B cell (primary cell): ENCODE data around the gene GSKIP. TPM values are rescaled to one million over a fixed set of nuclear protein-coding genes. Genes with fewer than 3 reads are reported as not detected.

Experiments
- ATAC-seq: fragments of 200-7000 bp; cut with Tn5 transposase; one replicate; pipeline ENCODE4 v1.10.0; 2021; ENCODE audit warnings: low read depth, mild to moderate bottlenecking, moderate number of reproducible peaks, moderate library complexity
- CTCF ChIA-PET: fragments of 350-600 bp; sonication (Branson Sonifier 250); formaldehyde crosslinking; loops from one replicate; lab custom pipeline; 2021; ENCODE audit warnings: antibody characterized with exemption, inconsistent platforms; lab: Charles Lee
- POLR2A ChIA-PET: fragments of 350-600 bp; sonication (Branson Sonifier 250); formaldehyde crosslinking; loops from one replicate; lab custom pipeline; 2021; ENCODE audit warnings: antibody characterized with exemption; lab: Charles Lee
- DNase-seq: peaks from one replicate; pipeline ENCODE4 v3.0.0; 2013
- H2AFZ ChIP-seq: 2 replicates; pipeline ENCODE4 v1.6.1; 2012; ENCODE audit warnings: mild to moderate bottlenecking, low read depth, low read length; ENCODE audit not compliant: insufficient read depth, poor library complexity, severe bottlenecking
- H3K27ac ChIP-seq, 2 donors: 1 replicate in 1 of 2; 2 replicates in 1 of 2; pipeline ENCODE4 v1.5.1; 2012 to 2013; ENCODE audit warnings: low read length in 2 of 2, mild to moderate bottlenecking in 2 of 2, moderate library complexity in 1 of 2
- H3K27me3 ChIP-seq, 4 experiments: fragments of 200-600 bp in 1 of 4; sonication (generic) in 1 of 4; replicated peaks in 1 of 4; 1 replicate in 2 of 4; 2 replicates in 2 of 4; pipeline versions ENCODE4 v1.6.1 to v1.7.0; 2013 to 2016; ENCODE audit warnings: low read length in 3 of 4, mild to moderate bottlenecking in 2 of 4, mixed read lengths in 1 of 4, moderate library complexity in 1 of 4; ENCODE audit not compliant: insufficient read depth in 4 of 4, control insufficient read depth in 3 of 4; ENCODE audit errors: control extremely low read depth in 1 of 4
- H3K36me3 ChIP-seq, 2 experiments: replicated peaks in 1 of 2; 1 replicate in 1 of 2; 2 replicates in 1 of 2; pipeline versions ENCODE4 v1.6.1 to v1.7.1; 2013; ENCODE audit warnings: low read length in 1 of 2; ENCODE audit not compliant: insufficient read depth in 2 of 2, control insufficient read depth in 1 of 2; ENCODE audit errors: control extremely low read depth in 1 of 2, extremely low read depth in 1 of 2
- H3K4me1 ChIP-seq, 2 donors: fragments of 200-600 bp in 1 of 2; sonication (generic) in 1 of 2; 1 replicate in 1 of 2; 2 replicates in 1 of 2; pipeline versions ENCODE4 v1.5.1 to v1.6.1; 2013 to 2017; ENCODE audit warnings: low read length in 2 of 2; ENCODE audit not compliant: control insufficient read depth in 2 of 2, insufficient read depth in 2 of 2
- H3K4me2 ChIP-seq: replicated peaks from 2 replicates; pipeline ENCODE3; 2012; ENCODE audit warnings: mild to moderate bottlenecking, low read depth, low read length; ENCODE audit not compliant: poor library complexity, severe bottlenecking
- H3K4me3 ChIP-seq, 5 experiments: fragments of 200-600 bp in 1 of 5; sonication (generic) in 1 of 5; 1 replicate in 3 of 5; 2 replicates in 2 of 5; pipeline versions ENCODE4 v1.5.1 to v1.7.0; 2011 to 2016; ENCODE audit warnings: low read length in 4 of 5, mild to moderate bottlenecking in 4 of 5, low read depth in 2 of 5, control low read depth in 1 of 5, moderate library complexity in 1 of 5; ENCODE audit not compliant: insufficient read depth in 1 of 5; ENCODE audit errors: control extremely low read depth in 1 of 5, extremely low read depth in 1 of 5
- H3K79me2 ChIP-seq: fragments of 200-600 bp; sonication (generic); one replicate; pipeline ENCODE4 v1.6.0; 2016; ENCODE audit warnings: low read length; ENCODE audit not compliant: control insufficient read depth, insufficient read depth
- H3K9ac ChIP-seq: fragments of 200-600 bp; sonication (generic); 2 replicates; pipeline ENCODE4 v1.6.1; 2017; ENCODE audit warnings: mild to moderate bottlenecking, low read length, moderate library complexity
- H3K9me3 ChIP-seq, 3 donors: one replicate each; pipeline versions ENCODE4 v1.6.1 to v1.7.1; 2013; ENCODE audit warnings: low read length in 2 of 3; ENCODE audit not compliant: control insufficient read depth in 2 of 3, insufficient read depth in 1 of 3; ENCODE audit errors: control extremely low read depth in 1 of 3
- H4K20me1 ChIP-seq: 2 replicates; pipeline ENCODE4 v1.6.0; 2012; ENCODE audit warnings: mild to moderate bottlenecking, low read length; ENCODE audit not compliant: insufficient read depth, control insufficient read depth, poor library complexity, severe bottlenecking
- H3K27ac Mint-ChIP-seq: one replicate; pipeline ENCODE4 v1.8.0; 2021; ENCODE audit warnings: mixed read lengths
- H3K27me3 Mint-ChIP-seq: one replicate; pipeline ENCODE4 v1.8.0; 2021; ENCODE audit warnings: mixed read lengths
- H3K4me1 Mint-ChIP-seq: one replicate; pipeline ENCODE4 v1.8.0; 2021; ENCODE audit warnings: mixed read lengths
- H3K4me3 Mint-ChIP-seq: one replicate; pipeline ENCODE4 v1.8.0; 2021; ENCODE audit warnings: mixed read lengths
- H3K9me3 Mint-ChIP-seq: one replicate; pipeline ENCODE4 v1.8.0; 2022; ENCODE audit warnings: mixed read lengths; ENCODE audit not compliant: insufficient read depth
- EZH2 ChIP-seq: IDR thresholded peaks from 2 replicates; pipeline ENCODE4 v1.6.1; 2012; ENCODE audit warnings: borderline replicate concordance, low read depth, mild to moderate bottlenecking, moderate library complexity, low read length; ENCODE audit not compliant: insufficient read depth, poor library complexity, severe bottlenecking
- WGBS: methylation state at CpG from one replicate; pipeline ENCODE4 v1.1.5; 2013; ENCODE audit warnings: missing lambda C conversion rate; ENCODE audit not compliant: insufficient coverage; 5-methylcytosine and 5-hydroxymethylcytosine counted together
- intact Hi-C: fragments of 100-400 bp; cut with micrococcal nuclease; formaldehyde crosslinking; loops from one replicate; pipeline ENCODE4 v1.10.0; 2022
- polyA plus RNA-seq: library from polyadenylated mRNA; depleted of rRNA; stranded (reverse); fragments of >200 nt; gene quantifications from 2 replicates; pipeline ENCODE4 v1.2.3, GENCODE V29; 2012
- total RNA-seq, 2 donors: library from RNA; stranded (reverse); fragments of 120-200 nt in 1 of 2; gene quantifications; 1 replicate in 1 of 2; 2 replicates in 1 of 2; pipeline versions ENCODE4 v1.2.3 to v1.2.4, GENCODE V29; 2013 to 2022
- TF ChIP-seq, protein P1 (sequence below): fragments of 200-600 bp; IDR thresholded peaks from one replicate; pipeline ENCODE4 v1.8.0; 2022; ENCODE audit warnings: antibody characterized with exemption, mild to moderate bottlenecking

Gene GSKIP
- total and polyA plus RNA-seq, 2 donors (not counting 1 experiment from before 2014, with no cell fraction given): 5.7 to 15.8 TPM

DNA sequence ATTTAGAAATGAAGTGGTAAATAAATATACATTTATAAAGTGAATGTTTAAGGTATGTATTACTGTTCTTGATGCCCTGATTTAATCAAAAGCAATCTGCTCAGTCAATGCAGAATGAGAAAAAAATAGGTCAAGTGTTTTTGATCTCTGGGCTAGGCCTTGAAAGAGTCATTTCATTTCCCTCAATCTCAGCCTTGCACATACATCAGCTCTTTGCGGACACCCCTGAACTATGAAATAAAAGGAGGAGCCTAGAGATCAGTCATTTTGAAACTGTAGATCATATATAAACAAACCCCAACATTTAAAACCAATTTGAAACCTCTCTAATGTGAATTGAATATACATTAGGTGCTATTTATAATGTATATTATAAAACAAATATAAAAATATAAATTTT is 42.7 kb upstream of the GSKIP start:
- Histone ChIP-seq H3K27me3 (no peaks in the 10 kb centered on the region), H3K9ac (no peak overlapping the region), H3K36me3 (peaks cover 8 to 36% of the 10 kb centered on the region in 2 experiments), H3K4me3 (no peak overlapping the region), H4K20me1 (no peaks in the 10 kb centered on the region), H3K4me1 (no peaks in the 10 kb centered on the region), H2AFZ (no peak overlapping the region), H3K9me3 (no peaks in the 10 kb centered on the region), H3K4me2 (no peak overlapping the region), H3K27ac (no peak overlapping the region), H3K79me2 (no peaks in the 10 kb centered on the region)
- WGBS: no CpG with 5 or more reads among the region's 1 CpG
- ATAC-seq: no peak
- intact Hi-C loops: no loop called here
- Mint-ChIP-seq H3K4me3 (no peak overlapping the region), H3K27ac (no peak overlapping the region), H3K9me3 (no peaks in the 10 kb centered on the region), H3K4me1 (no peaks in the 10 kb centered on the region), H3K27me3 (no peaks in the 10 kb centered on the region)
- ChIA-PET CTCF (no interaction called here), POLR2A (no interaction called here)
- no peak for DNase-seq
- TF ChIP-seq, protein P1, sequence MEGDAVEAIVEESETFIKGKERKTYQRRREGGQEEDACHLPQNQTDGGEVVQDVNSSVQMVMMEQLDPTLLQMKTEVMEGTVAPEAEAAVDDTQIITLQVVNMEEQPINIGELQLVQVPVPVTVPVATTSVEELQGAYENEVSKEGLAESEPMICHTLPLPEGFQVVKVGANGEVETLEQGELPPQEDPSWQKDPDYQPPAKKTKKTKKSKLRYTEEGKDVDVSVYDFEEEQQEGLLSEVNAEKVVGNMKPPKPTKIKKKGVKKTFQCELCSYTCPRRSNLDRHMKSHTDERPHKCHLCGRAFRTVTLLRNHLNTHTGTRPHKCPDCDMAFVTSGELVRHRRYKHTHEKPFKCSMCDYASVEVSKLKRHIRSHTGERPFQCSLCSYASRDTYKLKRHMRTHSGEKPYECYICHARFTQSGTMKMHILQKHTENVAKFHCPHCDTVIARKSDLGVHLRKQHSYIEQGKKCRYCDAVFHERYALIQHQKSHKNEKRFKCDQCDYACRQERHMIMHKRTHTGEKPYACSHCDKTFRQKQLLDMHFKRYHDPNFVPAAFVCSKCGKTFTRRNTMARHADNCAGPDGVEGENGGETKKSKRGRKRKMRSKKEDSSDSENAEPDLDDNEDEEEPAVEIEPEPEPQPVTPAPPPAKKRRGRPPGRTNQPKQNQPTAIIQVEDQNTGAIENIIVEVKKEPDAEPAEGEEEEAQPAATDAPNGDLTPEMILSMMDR: no peak
- no peak for TF ChIP-seq EZH2

DNA sequence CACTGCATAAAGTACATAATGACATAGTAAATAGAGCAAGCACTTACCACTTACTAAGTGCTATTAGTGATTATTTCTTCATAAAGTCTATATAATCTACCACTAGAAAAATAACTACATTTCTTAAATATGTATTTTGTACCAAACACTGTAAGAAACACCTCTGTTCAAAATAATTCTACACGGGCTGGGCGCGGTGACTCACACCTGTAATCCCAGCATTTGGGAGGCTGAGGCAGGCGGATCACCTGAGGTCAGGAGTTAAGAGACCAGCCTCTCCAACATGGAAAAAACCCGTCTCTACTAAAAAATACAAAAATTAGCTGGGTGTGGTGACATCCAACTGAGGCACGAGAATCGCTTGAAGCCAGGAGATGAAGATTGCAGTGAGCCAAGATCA is 39.1 kb upstream of the GSKIP start:
- no peak overlapping the region for H3K27ac ChIP-seq
- no peaks in the 10 kb centered on the region for H3K4me1 Mint-ChIP-seq
- no peak overlapping the region for H3K4me2 ChIP-seq
- CTCF ChIA-PET: no interaction called here
- DNase-seq (no peak), ATAC-seq (no peak)
- H3K27ac Mint-ChIP-seq: no peak overlapping the region
- intact Hi-C loops: no loop called here
- no peak overlapping the region for H3K4me3 ChIP-seq
- H3K9me3 Mint-ChIP-seq: no peaks in the 10 kb centered on the region
- H3K9ac ChIP-seq: no peak overlapping the region
- no peaks in the 10 kb centered on the region for H3K27me3 Mint-ChIP-seq
- WGBS: 100% methylated on average over 7 of the region's 7 CpGs
- H4K20me1 ChIP-seq: no peaks in the 10 kb centered on the region
- H3K27me3 ChIP-seq: no peaks in the 10 kb centered on the region
- H3K79me2 ChIP-seq: no peaks in the 10 kb centered on the region
- no peaks in the 10 kb centered on the region for H3K4me1 ChIP-seq
- H3K9me3 ChIP-seq: no peaks in the 10 kb centered on the region
- peaks cover 6 to 41% of the 10 kb centered on the region in 2 experiments for H3K36me3 ChIP-seq
- TF ChIP-seq, protein P1: no peak
- TF ChIP-seq EZH2: no peak
- H2AFZ ChIP-seq: no peak overlapping the region
- POLR2A ChIA-PET: no interaction called here
- no peak overlapping the region for H3K4me3 Mint-ChIP-seq
